ENCODE results near the gene APBA1.

- TF ChIP-seq SIRT6 (IDR thresholded peaks at IDR 0.05; ENCODE audit: low read depth, low read length) (no peak), TSHZ1 (CRISPR knock-in tag; IDR thresholded peaks at IDR 0.05) (no peak), MAZ (CRISPR knock-in tag; conservative IDR thresholded peaks at IDR 0.05 in 1 of 2, IDR thresholded peaks at IDR 0.05 in 1 of 2) (no peak), EZH2 (IDR thresholded peaks at IDR 0.05; ENCODE audit: borderline replicate concordance, low read depth, low read length) (no peak), NFATC3 (IDR thresholded peaks at IDR 0.05) (no peak), JUN (IDR thresholded peaks at IDR 0.05; ENCODE audit: borderline replicate concordance, low read depth, low read length) (no peak), JUN (CRISPR knock-in tag; IDR thresholded peaks at IDR 0.05; ENCODE audit: borderline replicate concordance) (no peak), USF1 (CRISPR knock-in tag; IDR thresholded peaks at IDR 0.05) (no peak)
Measured at GRCh38 chr9:69579032-69579758, 93.0 kb downstream of the APBA1 start.
